UCSD-AML1 (cell line): ENCODE data around the gene TSPEAR.

Experiments
- DNase-seq: peaks from one replicate; lab custom pipeline; 2025; ENCODE audit not compliant: unreplicated experiment; lab: John Stamatoyannopoulos, UW

The TSPEAR gene

GRCh38 chr21:44520326-44521300, 190.8 kb downstream of the TSPEAR start:
- no peak for DNase-seq

GRCh38 chr21:44519346-44520325, 191.7 kb downstream of the TSPEAR start:
- DNase-seq, result no peak

GRCh38 chr21:44518686-44519085, 192.7 kb downstream of the TSPEAR start:
- no peak for DNase-seq

- peak; percentile 51 for DNase-seq
Observed at GRCh38 chr21:44517175-44517899, 194.0 kb downstream of the TSPEAR start.

GRCh38 chr21:44516828-44517174, 194.6 kb downstream of the TSPEAR start:
- no peak for DNase-seq

- no peak for DNase-seq
Observed at GRCh38 chr21:44516342-44516741, 195.0 kb downstream of the TSPEAR start.

GRCh38 chr21:44515359-44516165, 195.8 kb downstream of the TSPEAR start:
- DNase-seq, result no peak

- no peak for DNase-seq
Observed at GRCh38 chr21:44514746-44515358, 196.5 kb downstream of the TSPEAR start.

GRCh38 chr21:44514218-44514520, 197.2 kb downstream of the TSPEAR start:
- no peak for DNase-seq

- no peak for DNase-seq
Observed at GRCh38 chr21:44513389-44514217, 197.8 kb downstream of the TSPEAR start.

GRCh38 chr21:44512496-44513388, 198.6 kb downstream of the TSPEAR start:
- no peak for DNase-seq

GRCh38 chr21:44511938-44512275, 199.5 kb downstream of the TSPEAR start:
- DNase-seq, result no peak

GRCh38 chr21:44511219-44511937, 200.0 kb downstream of the TSPEAR start:
- no peak for DNase-seq

GRCh38 chr21:44510508-44511218, 200.7 kb downstream of the TSPEAR start:
- DNase-seq, result peak; percentile 53

- DNase-seq, result no peak
Observed at GRCh38 chr21:44510109-44510507, 201.3 kb downstream of the TSPEAR start.

GRCh38 chr21:44509539-44509938, 201.8 kb downstream of the TSPEAR start:
- no peak for DNase-seq
